LNCaP clone FGC (cell line): ENCODE data around the gene MRPL51.

Experiments used
- DNase-seq: peaks from one replicate; pipeline ENCODE4 v3.0.0-alpha.2; 2011; ENCODE audit warnings: low read depth
- H3K4me3 ChIP-seq: 2 replicates; pipeline ENCODE4 v1.5.1; 2011; ENCODE audit warnings: mild to moderate bottlenecking, low read depth, low read length, control low read depth
- TF ChIP-seq, protein P1 (sequence below): IDR thresholded peaks from 2 replicates; pipeline ENCODE4 v1.5.1; 2012; ENCODE audit warnings: mild to moderate bottlenecking; ENCODE audit not compliant: control insufficient read depth, insufficient read depth; ENCODE audit errors: extremely low read depth

The MRPL51 gene

GRCh38 chr12:6524648-6525047 lies 31.6 kb upstream of the MRPL51 start:
- H3K4me3 ChIP-seq: no peak overlapping the region
- no peak for DNase-seq
- TF ChIP-seq, protein P1, sequence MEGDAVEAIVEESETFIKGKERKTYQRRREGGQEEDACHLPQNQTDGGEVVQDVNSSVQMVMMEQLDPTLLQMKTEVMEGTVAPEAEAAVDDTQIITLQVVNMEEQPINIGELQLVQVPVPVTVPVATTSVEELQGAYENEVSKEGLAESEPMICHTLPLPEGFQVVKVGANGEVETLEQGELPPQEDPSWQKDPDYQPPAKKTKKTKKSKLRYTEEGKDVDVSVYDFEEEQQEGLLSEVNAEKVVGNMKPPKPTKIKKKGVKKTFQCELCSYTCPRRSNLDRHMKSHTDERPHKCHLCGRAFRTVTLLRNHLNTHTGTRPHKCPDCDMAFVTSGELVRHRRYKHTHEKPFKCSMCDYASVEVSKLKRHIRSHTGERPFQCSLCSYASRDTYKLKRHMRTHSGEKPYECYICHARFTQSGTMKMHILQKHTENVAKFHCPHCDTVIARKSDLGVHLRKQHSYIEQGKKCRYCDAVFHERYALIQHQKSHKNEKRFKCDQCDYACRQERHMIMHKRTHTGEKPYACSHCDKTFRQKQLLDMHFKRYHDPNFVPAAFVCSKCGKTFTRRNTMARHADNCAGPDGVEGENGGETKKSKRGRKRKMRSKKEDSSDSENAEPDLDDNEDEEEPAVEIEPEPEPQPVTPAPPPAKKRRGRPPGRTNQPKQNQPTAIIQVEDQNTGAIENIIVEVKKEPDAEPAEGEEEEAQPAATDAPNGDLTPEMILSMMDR: no peak

GRCh38 chr12:6523708-6524107 lies 30.6 kb upstream of the MRPL51 start:
- TF ChIP-seq, protein P1: no peak
- no peak overlapping the region for H3K4me3 ChIP-seq
- no peak for DNase-seq

DNA sequence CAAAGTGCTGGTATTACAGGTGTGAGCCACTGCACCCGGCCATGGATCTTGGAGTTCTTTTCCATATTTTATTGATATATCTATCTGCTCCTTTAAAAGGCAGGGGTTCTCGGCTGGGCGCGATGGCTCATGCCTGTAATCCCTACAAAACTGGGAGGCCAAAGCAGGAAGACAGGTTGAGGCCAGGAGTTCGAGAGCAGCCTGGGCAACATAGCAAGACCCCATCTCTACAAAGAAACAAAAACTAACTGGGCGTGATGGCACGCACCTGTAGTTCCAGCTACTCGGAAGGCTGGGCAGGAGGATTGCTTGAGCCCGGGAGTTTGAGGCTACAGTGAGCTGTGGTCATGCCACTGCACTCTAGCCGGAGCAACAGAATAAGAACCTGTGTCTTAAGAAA lies 29.1 kb upstream of the MRPL51 start:
- TF ChIP-seq, protein P1: no peak
- no peak overlapping the region for H3K4me3 ChIP-seq
- no peak for DNase-seq

- TF ChIP-seq, protein P1: no peak
Measured at GRCh38 chr12:6520186-6520585, 27.1 kb upstream of the MRPL51 start.

DNA sequence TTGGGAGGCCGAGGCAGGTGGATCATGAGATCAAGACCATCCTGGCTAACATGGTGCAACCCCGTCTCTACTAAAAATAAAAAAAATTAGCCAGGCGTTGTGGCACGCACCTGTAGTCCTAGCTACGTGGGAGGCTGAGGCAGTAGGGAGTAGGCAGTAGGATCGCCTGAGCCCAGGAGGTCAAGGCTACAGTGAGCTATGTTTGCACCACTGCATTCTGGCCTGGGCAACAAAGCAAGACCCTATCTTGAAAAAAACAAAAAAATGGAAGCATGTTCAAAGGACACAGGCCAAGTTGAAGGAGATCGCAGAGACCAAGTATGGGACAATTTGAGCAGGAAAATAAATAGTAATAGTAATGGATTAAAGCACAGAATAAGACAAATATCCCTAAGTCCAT lies 15.0 kb upstream of the MRPL51 start:
- TF ChIP-seq, protein P1: no peak
- DNase-seq: no peak
- no peak overlapping the region for H3K4me3 ChIP-seq

More at GRCh38 chr12:6520186-6520585, 27.1 kb upstream of the MRPL51 start:
- no peak for DNase-seq
- H3K4me3 ChIP-seq: no peak overlapping the region

GRCh38 chr12:6507102-6507998 lies 14.3 kb upstream of the MRPL51 start:
- TF ChIP-seq, protein P1: no peak

More at GRCh38 chr12:6507102-6507998, 14.3 kb upstream of the MRPL51 start:
- no peak overlapping the region for H3K4me3 ChIP-seq
- DNase-seq: no peak
